ENCODE results near the gene CD58. TPM values are rescaled to one million over a fixed set of nuclear protein-coding genes. Genes with fewer than 3 reads are reported as not detected.

CD58 gene
- total RNA-seq, 1 donor, result 42.0 TPM

DNA sequence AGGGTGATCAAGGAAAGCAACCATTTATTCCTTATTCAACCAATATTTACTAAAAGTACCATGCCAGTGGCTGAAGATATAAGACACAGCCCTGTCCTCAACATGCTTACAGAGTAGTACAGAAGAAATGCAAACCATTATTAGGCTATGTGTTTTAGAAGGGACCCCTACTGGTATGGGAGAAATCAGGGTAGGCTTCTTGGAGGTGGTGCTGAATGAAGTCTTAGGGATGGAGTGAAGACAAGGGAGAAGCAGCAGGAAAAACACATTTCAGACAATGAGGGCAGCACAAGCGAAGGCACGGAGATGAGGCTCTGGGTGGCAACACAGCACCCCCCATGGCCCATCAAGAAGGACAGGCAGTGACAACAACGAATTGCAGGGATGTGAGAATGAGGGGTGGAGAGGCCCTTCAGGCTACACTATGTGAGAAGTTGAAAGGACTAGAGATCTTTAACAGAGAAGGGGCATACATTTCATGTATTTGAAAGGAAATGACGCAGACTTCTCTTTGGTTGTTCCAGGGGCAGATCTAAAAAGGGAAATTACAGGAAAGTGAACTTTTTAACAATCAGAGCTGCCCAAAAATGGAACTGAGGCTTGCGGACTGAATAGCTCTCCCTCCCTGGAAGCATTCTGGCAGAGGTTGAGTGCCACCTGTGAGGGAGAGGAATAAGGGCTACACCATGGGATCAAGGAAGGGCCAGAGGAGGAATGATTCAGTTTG is 16.8 kb upstream of the CD58 start:
- no peak for DNase-seq (ENCODE audit: low read depth)

DNA sequence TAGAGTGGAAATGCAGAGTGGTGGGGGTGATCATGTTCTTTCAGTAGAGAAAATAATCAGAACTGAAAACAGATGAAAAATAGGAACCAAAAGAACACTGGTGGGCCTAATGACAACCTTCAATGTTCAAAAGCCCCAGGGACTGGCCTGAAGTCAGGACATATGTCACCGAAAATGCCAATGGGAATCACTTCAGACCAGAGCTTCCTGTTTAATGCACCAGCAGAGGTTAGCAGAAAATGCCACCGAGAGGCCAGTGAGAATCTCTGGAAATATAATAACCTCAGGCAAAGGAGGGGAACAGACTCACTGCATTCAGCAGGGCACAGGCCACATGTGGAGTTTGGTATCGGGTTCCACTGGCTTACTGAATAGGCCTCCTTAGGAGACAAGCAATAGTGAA is 15.9 kb upstream of the CD58 start:
- DNase-seq (ENCODE audit: low read depth), result no peak
- TF ChIP-seq, protein P1, sequence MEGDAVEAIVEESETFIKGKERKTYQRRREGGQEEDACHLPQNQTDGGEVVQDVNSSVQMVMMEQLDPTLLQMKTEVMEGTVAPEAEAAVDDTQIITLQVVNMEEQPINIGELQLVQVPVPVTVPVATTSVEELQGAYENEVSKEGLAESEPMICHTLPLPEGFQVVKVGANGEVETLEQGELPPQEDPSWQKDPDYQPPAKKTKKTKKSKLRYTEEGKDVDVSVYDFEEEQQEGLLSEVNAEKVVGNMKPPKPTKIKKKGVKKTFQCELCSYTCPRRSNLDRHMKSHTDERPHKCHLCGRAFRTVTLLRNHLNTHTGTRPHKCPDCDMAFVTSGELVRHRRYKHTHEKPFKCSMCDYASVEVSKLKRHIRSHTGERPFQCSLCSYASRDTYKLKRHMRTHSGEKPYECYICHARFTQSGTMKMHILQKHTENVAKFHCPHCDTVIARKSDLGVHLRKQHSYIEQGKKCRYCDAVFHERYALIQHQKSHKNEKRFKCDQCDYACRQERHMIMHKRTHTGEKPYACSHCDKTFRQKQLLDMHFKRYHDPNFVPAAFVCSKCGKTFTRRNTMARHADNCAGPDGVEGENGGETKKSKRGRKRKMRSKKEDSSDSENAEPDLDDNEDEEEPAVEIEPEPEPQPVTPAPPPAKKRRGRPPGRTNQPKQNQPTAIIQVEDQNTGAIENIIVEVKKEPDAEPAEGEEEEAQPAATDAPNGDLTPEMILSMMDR (IDR thresholded peaks at IDR 0.05; ENCODE audit: insufficient read depth, low read length), result no peak

More for the DNA sequence above, 16.8 kb upstream of the CD58 start:
- no peak overlapping the region for H3K4me3 ChIP-seq (ENCODE audit: low read depth, low read length)
- TF ChIP-seq, protein P1 (IDR thresholded peaks at IDR 0.05; ENCODE audit: insufficient read depth, low read length), result no peak

DNA sequence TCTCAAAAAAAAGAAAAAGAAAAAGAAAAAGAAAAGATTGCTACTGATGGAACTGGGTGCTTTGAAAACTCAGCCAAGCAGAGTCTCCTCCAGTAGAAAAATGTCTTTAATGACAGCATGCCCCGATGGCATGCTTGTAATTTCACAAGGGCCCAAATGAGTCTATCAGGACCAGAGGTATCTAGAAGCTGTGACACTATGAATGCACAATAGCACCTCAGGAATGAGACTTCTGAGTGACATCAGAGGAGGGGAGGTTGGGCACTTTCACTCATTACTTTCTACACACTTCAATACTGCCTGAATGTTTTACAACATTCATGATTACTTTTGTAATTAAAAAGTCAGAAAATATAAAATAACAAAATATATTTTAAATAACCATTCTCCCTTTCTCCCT is 15.1 kb upstream of the CD58 start:
- H3K4me3 ChIP-seq (ENCODE audit: low read depth, low read length), result no peak overlapping the region
- TF ChIP-seq, protein P1 (IDR thresholded peaks at IDR 0.05; ENCODE audit: insufficient read depth, low read length), result no peak
- DNase-seq (ENCODE audit: low read depth), result no peak

More for the DNA sequence above, 15.9 kb upstream of the CD58 start:
- no peak overlapping the region for H3K4me3 ChIP-seq (ENCODE audit: low read depth, low read length)

GRCh38 chr1:116581323-116581885 is 10.6 kb upstream of the CD58 start:
- H3K4me3 ChIP-seq (ENCODE audit: low read depth, low read length), result no peak overlapping the region
- TF ChIP-seq, protein P1 (IDR thresholded peaks at IDR 0.05; ENCODE audit: insufficient read depth, low read length), result no peak
- DNase-seq (ENCODE audit: low read depth), result no peak

- DNase-seq (ENCODE audit: low read depth), result no peak
- TF ChIP-seq, protein P1 (IDR thresholded peaks at IDR 0.05; ENCODE audit: insufficient read depth, low read length), result no peak
- H3K4me3 ChIP-seq (ENCODE audit: low read depth, low read length), result no peak overlapping the region
These were observed 9.9 kb upstream of the CD58 start for GRCh38 chr1:116580446-116581322.

DNA sequence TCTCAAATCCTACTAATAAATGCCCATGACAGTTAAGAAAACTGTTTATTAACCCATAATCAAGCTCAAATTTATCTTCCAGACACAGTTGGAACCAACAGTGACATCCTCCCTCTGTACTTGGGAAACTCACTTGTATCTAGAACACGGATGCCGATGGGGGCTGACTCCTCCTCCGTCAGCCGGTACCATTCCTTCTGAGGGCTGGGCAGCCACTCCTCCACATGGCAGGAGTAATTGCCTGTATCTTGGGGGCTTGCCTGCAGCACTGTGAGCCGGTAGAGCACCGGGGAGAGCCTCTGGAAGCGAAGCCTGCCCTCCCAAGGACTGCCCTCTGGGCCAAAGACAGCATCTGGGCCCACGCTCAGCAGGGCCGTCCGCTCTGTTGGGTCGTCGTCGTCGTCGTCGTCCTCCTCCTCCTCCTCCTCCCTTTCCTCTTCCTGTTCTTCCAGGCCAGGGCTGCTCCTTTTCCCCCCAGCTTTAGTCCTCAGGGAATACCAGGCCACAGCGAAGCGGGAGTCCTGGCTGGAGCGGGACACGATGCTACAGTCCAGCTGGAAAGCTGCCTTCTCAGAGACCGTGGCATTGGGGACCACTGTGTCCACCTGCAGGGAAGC is 8.5 kb upstream of the CD58 start:
- no peak for DNase-seq (ENCODE audit: low read depth)
- TF ChIP-seq, protein P1 (IDR thresholded peaks at IDR 0.05; ENCODE audit: insufficient read depth, low read length), result no peak
- no peak overlapping the region for H3K4me3 ChIP-seq (ENCODE audit: low read depth, low read length)

Data from fibroblast of the aortic adventitia (primary cell).